ENCODE data around the gene APCDD1.
"Not testable (repeated sequence)": the region's sequence is repeated elsewhere in the genome, so short reads cannot be mapped to it uniquely, and the experiment has no call there.

The APCDD1 gene

GRCh38 chr18:10533111-10533510 is 78.7 kb downstream of the APCDD1 start:
- Mint-ChIP-seq H3K36me3 (ENCODE audit: low read depth) (peaks cover 42% of the 10 kb centered on the region), H3K27me3 (no peaks in the 10 kb centered on the region), H3K27ac (no peak overlapping the region), H3K4me3 (no peak overlapping the region), H3K4me1 (ENCODE audit: low read depth) (peaks cover 39% of the 10 kb centered on the region), H3K9me3 (no peaks in the 10 kb centered on the region)

- peaks cover 20% of the 10 kb centered on the region for H3K4me1 Mint-ChIP-seq (ENCODE audit: low read depth)
- no peak overlapping the region for H3K4me3 Mint-ChIP-seq
- H3K9me3 Mint-ChIP-seq, result no peaks in the 10 kb centered on the region
- no peaks in the 10 kb centered on the region for H3K27me3 Mint-ChIP-seq
- no peak overlapping the region for H3K27ac Mint-ChIP-seq
- H3K36me3 Mint-ChIP-seq (ENCODE audit: low read depth), result peaks cover 59% of the 10 kb centered on the region
Observed at GRCh38 chr18:10536280-10536679, 81.8 kb downstream of the APCDD1 start.

DNA sequence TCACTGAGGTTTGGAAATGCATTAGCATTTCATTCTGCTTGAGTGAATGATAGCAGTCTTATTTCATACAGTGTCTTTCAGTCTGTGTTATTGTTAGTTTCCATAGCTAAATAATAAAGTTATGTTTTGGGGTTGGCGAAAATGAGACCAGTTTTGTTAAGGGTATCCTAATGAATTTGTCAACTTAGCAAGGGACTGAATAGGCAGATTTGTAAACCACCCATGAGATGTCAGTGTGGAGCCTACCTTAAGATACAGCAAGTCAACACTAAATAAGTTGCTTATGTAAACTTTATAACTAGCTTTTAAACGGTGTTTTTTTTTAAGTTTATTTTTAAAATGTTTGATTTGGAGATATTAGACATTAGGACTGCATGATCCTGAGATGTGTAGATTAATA is 83.3 kb downstream of the APCDD1 start:
- H3K27me3 Mint-ChIP-seq, result no peaks in the 10 kb centered on the region
- H3K27ac Mint-ChIP-seq, result no peak overlapping the region
- H3K9me3 Mint-ChIP-seq, result no peaks in the 10 kb centered on the region
- peaks cover 17% of the 10 kb centered on the region for H3K4me1 Mint-ChIP-seq (ENCODE audit: low read depth)
- no peak overlapping the region for H3K4me3 Mint-ChIP-seq
- H3K36me3 Mint-ChIP-seq (ENCODE audit: low read depth), result peaks cover 66% of the 10 kb centered on the region

GRCh38 chr18:10539124-10539523 is 84.7 kb downstream of the APCDD1 start:
- not testable (repeated sequence) for H3K9me3 Mint-ChIP-seq, H3K27me3 Mint-ChIP-seq, H3K4me3 Mint-ChIP-seq
- peaks cover 17% of the 10 kb centered on the region for H3K4me1 Mint-ChIP-seq (ENCODE audit: low read depth)
- H3K36me3 Mint-ChIP-seq (ENCODE audit: low read depth), result peaks cover 70% of the 10 kb centered on the region
- peak overlapping the region; percentile 42 for H3K27ac Mint-ChIP-seq

All from stimulated activated naive CD8-positive, alpha-beta T cell treated with anti-CD3 and anti-CD28 coated beads, Interleukin-15, Interleukin-2, amounts not matched to agents 100 ng/mL and 50 ng/mL, for 24 hours (primary cell).